HepG2 (cell line): ENCODE measurements around the gene SEMA3B. TPM values are rescaled to one million over a fixed set of nuclear protein-coding genes. Genes with fewer than 3 reads are reported as not detected.

ENCODE experiments used
- ATAC-seq: fragments of 200-7000 bp; cut with Tn5 transposase; 3 replicates; pipeline ENCODE4 v1.9.1; 2020; ENCODE audit warnings: mild to moderate bottlenecking, moderate library complexity
- BruUV-seq: library from RNA; stranded (reverse); fragments of 400-500 nt; replicated peaks from 2 replicates; lab custom pipeline; 2021; lab: Mats Ljungman, UMichigan
- CTCF ChIA-PET: fragments of 300-600 bp; formaldehyde crosslinking; extraction: SDS; loops from one replicate; lab custom pipeline; 2021; ENCODE audit warnings: low total read pairs, inconsistent platforms, low intra/inter-chr PET ratio; lab: Yijun Ruan, JAX
- POLR2A ChIA-PET: fragments of 350-600 bp; sonication (Branson Sonifier 250); formaldehyde crosslinking; loops from one replicate; lab custom pipeline; 2020; ENCODE audit warnings: antibody characterized with exemption, inconsistent platforms; lab: Yijun Ruan, JAX
- DNase-seq: peaks from one replicate; pipeline ENCODE4 v3.0.0-alpha.2; 2015; ENCODE audit warnings: low spot score
- FAIRE-seq: peaks from 3 replicates; lab custom pipeline; 2011; peaks lifted over from hg19 to GRCh38; lab: Jason Lieb, UNC
- H2AFZ ChIP-seq: one replicate; pipeline ENCODE4 v1.6.1; 2011; ENCODE audit warnings: low read length, inconsistent platforms
- H3K27ac ChIP-seq: fragments of 300-600 bp; 3 replicates; pipeline ENCODE4 v1.8.0; 2011; ENCODE audit warnings: mixed run types, mild to moderate bottlenecking, mixed read lengths, low read length, inconsistent platforms; ENCODE audit not compliant: insufficient read depth; ENCODE audit errors: extremely low read length
- H3K27me3 ChIP-seq, 2 experiments: fragments of 200-600 bp in 1 of 2; 2 replicates in 1 of 2; 3 replicates in 1 of 2; pipeline versions ENCODE4 v1.6.0 to v1.8.0; 2011; ENCODE audit warnings: low read length in 2 of 2, mild to moderate bottlenecking in 2 of 2, moderate library complexity in 2 of 2, inconsistent platforms in 1 of 2; ENCODE audit not compliant: insufficient read depth in 2 of 2, control insufficient read depth in 1 of 2
- H3K36me3 ChIP-seq, 2 experiments: fragments of 200-600 bp in 1 of 2; replicated peaks in 1 of 2; 2 replicates in 1 of 2; 3 replicates in 1 of 2; pipeline versions ENCODE4 v1.5.1 to v1.8.0; 2011; ENCODE audit warnings: low read length in 2 of 2, inconsistent platforms in 1 of 2; ENCODE audit not compliant: insufficient read depth in 2 of 2, control insufficient read depth in 1 of 2
- H3K4me1 ChIP-seq: 2 replicates; pipeline ENCODE4 v1.5.1; 2012; ENCODE audit warnings: low read length, inconsistent platforms; ENCODE audit not compliant: insufficient read depth
- H3K4me2 ChIP-seq: 2 replicates; pipeline ENCODE4 v1.6.0; 2011; ENCODE audit warnings: low read depth, low read length, inconsistent platforms
- H3K4me3 ChIP-seq, 3 experiments: fragments of 200-600 bp in 1 of 3; sonication (generic), shearing (Covaris generic) in 1 of 3; replicated peaks in 1 of 3; 2 replicates each; pipeline ENCODE4 v1.5.1; 2011 to 2016; ENCODE audit warnings: low read length in 3 of 3, inconsistent platforms in 2 of 3, low read depth in 2 of 3, mild to moderate bottlenecking in 2 of 3, control low read depth in 1 of 3, mixed read lengths in 1 of 3; ENCODE audit not compliant: insufficient read depth in 1 of 3
- H3K79me2 ChIP-seq: one replicate; pipeline ENCODE4 v1.6.1; 2011; ENCODE audit warnings: low read length, inconsistent platforms; ENCODE audit not compliant: insufficient read depth
- H3K9ac ChIP-seq: 2 replicates; pipeline ENCODE4 v1.6.0; 2011; ENCODE audit warnings: mild to moderate bottlenecking, low read depth, low read length, inconsistent platforms; ENCODE audit not compliant: insufficient read depth
- H3K9me3 ChIP-seq: 2 replicates; pipeline ENCODE4 v1.5.1; 2012; ENCODE audit warnings: mild to moderate bottlenecking, low read length
- H4K20me1 ChIP-seq: 2 replicates; pipeline ENCODE4 v1.6.0; 2011; ENCODE audit warnings: inconsistent platforms, mild to moderate bottlenecking, low read length, moderate library complexity; ENCODE audit not compliant: insufficient read depth
- FOXM1 ChIP-seq: sonication (generic); formaldehyde crosslinking; IDR thresholded peaks from 2 replicates; pipeline ENCODE4 v1.5.0; 2020; ENCODE audit warnings: missing genetic modification reagents
- HMG20A ChIP-seq: IDR thresholded peaks from 2 replicates; pipeline ENCODE4 v1.6.1; 2016; ENCODE audit warnings: borderline replicate concordance
- HOXA7 ChIP-seq: sonication (generic); formaldehyde crosslinking; IDR thresholded peaks from 2 replicates; pipeline ENCODE4 v1.8.1; 2022; ENCODE audit warnings: mild to moderate bottlenecking, missing genetic modification reagents, moderate library complexity
- NRL ChIP-seq: sonication (generic); formaldehyde crosslinking; IDR thresholded peaks from 2 replicates; pipeline ENCODE4 v1.5.0; 2020; ENCODE audit warnings: missing genetic modification reagents, mild to moderate bottlenecking, moderate library complexity, borderline replicate concordance
- POLR2AphosphoS2 ChIP-seq: IDR thresholded peaks from 2 replicates; pipeline ENCODE4 v1.6.1; 2011; ENCODE audit warnings: low read depth, low read length, improper control_type of control experiment
- PPARG ChIP-seq: conservative IDR thresholded peaks from 2 replicates; pipeline ENCODE4 v1.6.1; 2016; ENCODE audit warnings: missing biosample characterization, missing genetic modification reagents
- ZNF224 ChIP-seq: sonication (generic); formaldehyde crosslinking; IDR thresholded peaks from 2 replicates; pipeline ENCODE4 v1.5.0; 2020; ENCODE audit warnings: mild to moderate bottlenecking, missing genetic modification reagents
- ZNF329 ChIP-seq: sonication (generic); formaldehyde crosslinking; IDR thresholded peaks from 2 replicates; pipeline ENCODE4 v1.9.0; 2021; ENCODE audit warnings: low read depth, mild to moderate bottlenecking, missing genetic modification reagents
- ZNF44 ChIP-seq: sonication (generic); formaldehyde crosslinking; IDR thresholded peaks from 2 replicates; pipeline ENCODE4 v1.5.1; 2020; ENCODE audit warnings: mild to moderate bottlenecking, missing genetic modification reagents
- ZNF503 ChIP-seq: sonication (generic); formaldehyde crosslinking; IDR thresholded peaks from 2 replicates; pipeline ENCODE4 v1.4.0; 2020; ENCODE audit warnings: missing genetic modification reagents
- WGBS: methylation state at CpG from one replicate; pipeline ENCODE4 v1.1.6; 2017; ENCODE audit warnings: low lambda C conversion rate; 5-methylcytosine and 5-hydroxymethylcytosine counted together
- in situ Hi-C: cut with HindIII; loops from 2 replicates; pipeline ENCODE4 v1.10.0; 2017; ENCODE audit warnings: low pct_unique_long_range_greater_than_20kb; ENCODE audit not compliant: extremely low pct_ligation_motif_present
- intact Hi-C: fragments of 100-400 bp; cut with micrococcal nuclease; formaldehyde crosslinking; loops from one replicate; pipeline ENCODE4 v1.10.0; 2022; ENCODE audit not compliant: unreplicated experiment
- polyA plus RNA-seq, 8 experiments: library from polyadenylated mRNA; depleted of rRNA in 3 of 8; stranded (reverse) in 7 of 8; unstranded in 1 of 8; fragments of >200 nt; fragmentation: Illumina TruSeq in 4 of 8; extraction: Trizol in 4 of 8; gene quantifications; 2 replicates each; pipeline versions ENCODE4 v1.2.1 to v1.2.3, GENCODE V29; 2011 to 2016; ENCODE audit warnings: low read depth in 4 of 8, missing spikeins in 1 of 8, mixed read lengths in 1 of 8; ENCODE audit not compliant: insufficient read depth in 1 of 8
- total RNA-seq, 5 experiments: library from RNA; depleted of rRNA; stranded (reverse); fragments of >200 nt; fragmentation: Illumina TruSeq; extraction: Trizol; gene quantifications; 2 replicates each; pipeline ENCODE4 v1.2.3, GENCODE V29; 2016; ENCODE audit warnings: low read depth in 1 of 5
- TF ChIP-seq, protein P1 (sequence below): sonication (generic); formaldehyde crosslinking; IDR thresholded peaks from 2 replicates; pipeline ENCODE4 v1.4.0; 2020; ENCODE audit warnings: missing genetic modification reagents, borderline replicate concordance

SEMA3B gene
- total and polyA plus RNA-seq, 2 of the 13 experiments (the other 11 are each of a cell fraction or from before 2014, with no cell fraction given) = 93.2 to 158 TPM

DNA sequence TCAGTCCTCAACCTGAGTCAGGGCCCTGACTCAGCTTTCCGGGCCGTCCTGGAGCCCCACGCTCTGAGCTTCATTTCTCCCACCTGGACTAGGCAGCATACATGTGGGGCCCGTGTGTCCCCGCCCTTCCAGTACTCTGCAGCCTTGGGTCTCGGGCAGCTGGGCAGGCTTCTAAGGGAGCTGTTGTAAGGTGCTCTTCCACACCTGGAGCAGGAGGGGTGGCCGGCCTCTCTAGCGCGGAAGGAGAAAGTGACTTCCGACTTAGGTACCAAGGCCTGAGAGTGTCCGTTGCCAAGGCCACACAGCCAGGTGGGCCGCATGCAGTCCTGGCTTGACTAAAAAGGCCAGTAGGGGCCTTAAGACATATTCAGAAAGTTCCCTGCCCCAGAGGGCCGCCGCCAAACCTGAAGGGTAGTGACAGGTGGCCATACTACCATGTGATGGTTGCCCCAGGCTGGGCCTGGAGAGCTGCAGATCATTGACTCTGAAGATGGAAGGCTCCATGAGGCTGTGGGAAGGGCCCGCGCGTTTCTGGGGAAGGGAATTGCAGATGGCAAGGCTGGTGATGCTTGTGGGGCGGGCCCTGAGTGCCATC lies 9.4 kb upstream of the SEMA3B start:
- H3K9ac ChIP-seq = peak overlapping the region; percentile 94
- TF ChIP-seq ZNF503 (CRISPR knock-in tag) (no peak), NRL (CRISPR knock-in tag) (0 out of 2 replicates have a peak, but pooled peaks have one; percentile 14), ZNF329 (CRISPR knock-in tag) (0 out of 2 replicates have a peak, but pooled peaks have one; percentile 8), HOXA7 (CRISPR knock-in tag) (no peak), FOXM1 (CRISPR knock-in tag) (no peak), ZNF224 (CRISPR knock-in tag) (no peak), HMG20A (CRISPR knock-in tag) (no peak), POLR2AphosphoS2 (no peak), ZNF44 (no peak), PPARG (CRISPR knock-in tag) (no peak)
- TF ChIP-seq, protein P1, sequence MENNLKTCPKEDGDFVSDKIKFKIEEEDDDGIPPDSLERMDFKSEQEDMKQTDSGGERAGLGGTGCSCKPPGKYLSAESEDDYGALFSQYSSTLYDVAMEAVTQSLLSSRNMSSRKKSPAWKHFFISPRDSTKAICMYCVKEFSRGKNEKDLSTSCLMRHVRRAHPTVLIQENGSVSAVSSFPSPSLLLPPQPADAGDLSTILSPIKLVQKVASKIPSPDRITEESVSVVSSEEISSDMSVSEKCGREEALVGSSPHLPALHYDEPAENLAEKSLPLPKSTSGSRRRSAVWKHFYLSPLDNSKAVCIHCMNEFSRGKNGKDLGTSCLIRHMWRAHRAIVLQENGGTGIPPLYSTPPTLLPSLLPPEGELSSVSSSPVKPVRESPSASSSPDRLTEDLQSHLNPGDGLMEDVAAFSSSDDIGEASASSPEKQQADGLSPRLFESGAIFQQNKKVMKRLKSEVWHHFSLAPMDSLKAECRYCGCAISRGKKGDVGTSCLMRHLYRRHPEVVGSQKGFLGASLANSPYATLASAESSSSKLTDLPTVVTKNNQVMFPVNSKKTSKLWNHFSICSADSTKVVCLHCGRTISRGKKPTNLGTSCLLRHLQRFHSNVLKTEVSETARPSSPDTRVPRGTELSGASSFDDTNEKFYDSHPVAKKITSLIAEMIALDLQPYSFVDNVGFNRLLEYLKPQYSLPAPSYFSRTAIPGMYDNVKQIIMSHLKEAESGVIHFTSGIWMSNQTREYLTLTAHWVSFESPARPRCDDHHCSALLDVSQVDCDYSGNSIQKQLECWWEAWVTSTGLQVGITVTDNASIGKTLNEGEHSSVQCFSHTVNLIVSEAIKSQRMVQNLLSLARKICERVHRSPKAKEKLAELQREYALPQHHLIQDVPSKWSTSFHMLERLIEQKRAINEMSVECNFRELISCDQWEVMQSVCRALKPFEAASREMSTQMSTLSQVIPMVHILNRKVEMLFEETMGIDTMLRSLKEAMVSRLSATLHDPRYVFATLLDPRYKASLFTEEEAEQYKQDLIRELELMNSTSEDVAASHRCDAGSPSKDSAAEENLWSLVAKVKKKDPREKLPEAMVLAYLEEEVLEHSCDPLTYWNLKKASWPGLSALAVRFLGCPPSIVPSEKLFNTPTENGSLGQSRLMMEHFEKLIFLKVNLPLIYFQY (CRISPR knock-in tag) = no peak

More for the DNA sequence above, 9.4 kb upstream of the SEMA3B start:
- H2AFZ ChIP-seq = no peak overlapping the region
- no peaks in the 10 kb centered on the region for H3K9me3 ChIP-seq
- peak overlapping the region; percentile 88 for H3K4me2 ChIP-seq
- H4K20me1 ChIP-seq = no peaks in the 10 kb centered on the region
- intact Hi-C loops (loop anchor here (1.0 to 5.0 kb wide), 2 partner anchors 14 to 43 kb away; partner anchors contain the start of gene HYAL1), in situ Hi-C loops (loop anchor here (5.0 kb wide), 1 partner anchor 63 kb away; the partner anchor contains the start of gene HYAL2)
- H3K27me3 ChIP-seq = no peaks in the 10 kb centered on the region
- POLR2A ChIA-PET = interaction anchor here (0.6 to 8.0 kb wide), 26 partner anchors 8 to 78 kb away, joined by 3 to 155 read pairs (median 8); partner anchors contain the start of genes GNAI2, HYAL1, HYAL2 and HYAL3
- peaks cover 13 to 26% of the 10 kb centered on the region in 2 experiments for H3K36me3 ChIP-seq
- WGBS = 57% methylated on average over 14 of the region's 18 CpGs
- FAIRE-seq (no peak), DNase-seq (no peak), ATAC-seq (peak; percentile 0; the same call in 2 of the 3 replicates)
- peaks cover 12% of the 10 kb centered on the region for H3K79me2 ChIP-seq
- CTCF ChIA-PET = interaction anchor here (1.3 to 3.0 kb wide), 2 partner anchors 13 to 67 kb away, joined by 4 to 81 read pairs; no protein-coding TSS in a partner anchor
- peak overlapping the region; percentile 99 for H3K27ac ChIP-seq
- H3K4me3 ChIP-seq = peak overlapping the region; percentile 18 to 76 (median 24)
- BruUV-seq = TSS peak; percentile 36
- peaks cover 53% of the 10 kb centered on the region for H3K4me1 ChIP-seq
